ENCODE results near the gene AGMO.

- TF ChIP-seq, protein P1, sequence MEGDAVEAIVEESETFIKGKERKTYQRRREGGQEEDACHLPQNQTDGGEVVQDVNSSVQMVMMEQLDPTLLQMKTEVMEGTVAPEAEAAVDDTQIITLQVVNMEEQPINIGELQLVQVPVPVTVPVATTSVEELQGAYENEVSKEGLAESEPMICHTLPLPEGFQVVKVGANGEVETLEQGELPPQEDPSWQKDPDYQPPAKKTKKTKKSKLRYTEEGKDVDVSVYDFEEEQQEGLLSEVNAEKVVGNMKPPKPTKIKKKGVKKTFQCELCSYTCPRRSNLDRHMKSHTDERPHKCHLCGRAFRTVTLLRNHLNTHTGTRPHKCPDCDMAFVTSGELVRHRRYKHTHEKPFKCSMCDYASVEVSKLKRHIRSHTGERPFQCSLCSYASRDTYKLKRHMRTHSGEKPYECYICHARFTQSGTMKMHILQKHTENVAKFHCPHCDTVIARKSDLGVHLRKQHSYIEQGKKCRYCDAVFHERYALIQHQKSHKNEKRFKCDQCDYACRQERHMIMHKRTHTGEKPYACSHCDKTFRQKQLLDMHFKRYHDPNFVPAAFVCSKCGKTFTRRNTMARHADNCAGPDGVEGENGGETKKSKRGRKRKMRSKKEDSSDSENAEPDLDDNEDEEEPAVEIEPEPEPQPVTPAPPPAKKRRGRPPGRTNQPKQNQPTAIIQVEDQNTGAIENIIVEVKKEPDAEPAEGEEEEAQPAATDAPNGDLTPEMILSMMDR (IDR thresholded peaks at IDR 0.05 in 2 of 3, conservative IDR thresholded peaks at IDR 0.05 in 1 of 3; ENCODE audit: borderline replicate concordance in 1 of 3, insufficient read depth in 1 of 3, low read depth in 2 of 3, low read length in 2 of 3), result no peak
- no peak for TF ChIP-seq EZH2phosphoT487 (IDR thresholded peaks at IDR 0.05; ENCODE audit: borderline replicate concordance)
- no peak for TF ChIP-seq ZNF274 (IDR thresholded peaks at IDR 0.05; ENCODE audit: low read depth, low read length)
- no peak for TF ChIP-seq EZH2 (IDR thresholded peaks at IDR 0.05)
- TF ChIP-seq, protein P2, sequence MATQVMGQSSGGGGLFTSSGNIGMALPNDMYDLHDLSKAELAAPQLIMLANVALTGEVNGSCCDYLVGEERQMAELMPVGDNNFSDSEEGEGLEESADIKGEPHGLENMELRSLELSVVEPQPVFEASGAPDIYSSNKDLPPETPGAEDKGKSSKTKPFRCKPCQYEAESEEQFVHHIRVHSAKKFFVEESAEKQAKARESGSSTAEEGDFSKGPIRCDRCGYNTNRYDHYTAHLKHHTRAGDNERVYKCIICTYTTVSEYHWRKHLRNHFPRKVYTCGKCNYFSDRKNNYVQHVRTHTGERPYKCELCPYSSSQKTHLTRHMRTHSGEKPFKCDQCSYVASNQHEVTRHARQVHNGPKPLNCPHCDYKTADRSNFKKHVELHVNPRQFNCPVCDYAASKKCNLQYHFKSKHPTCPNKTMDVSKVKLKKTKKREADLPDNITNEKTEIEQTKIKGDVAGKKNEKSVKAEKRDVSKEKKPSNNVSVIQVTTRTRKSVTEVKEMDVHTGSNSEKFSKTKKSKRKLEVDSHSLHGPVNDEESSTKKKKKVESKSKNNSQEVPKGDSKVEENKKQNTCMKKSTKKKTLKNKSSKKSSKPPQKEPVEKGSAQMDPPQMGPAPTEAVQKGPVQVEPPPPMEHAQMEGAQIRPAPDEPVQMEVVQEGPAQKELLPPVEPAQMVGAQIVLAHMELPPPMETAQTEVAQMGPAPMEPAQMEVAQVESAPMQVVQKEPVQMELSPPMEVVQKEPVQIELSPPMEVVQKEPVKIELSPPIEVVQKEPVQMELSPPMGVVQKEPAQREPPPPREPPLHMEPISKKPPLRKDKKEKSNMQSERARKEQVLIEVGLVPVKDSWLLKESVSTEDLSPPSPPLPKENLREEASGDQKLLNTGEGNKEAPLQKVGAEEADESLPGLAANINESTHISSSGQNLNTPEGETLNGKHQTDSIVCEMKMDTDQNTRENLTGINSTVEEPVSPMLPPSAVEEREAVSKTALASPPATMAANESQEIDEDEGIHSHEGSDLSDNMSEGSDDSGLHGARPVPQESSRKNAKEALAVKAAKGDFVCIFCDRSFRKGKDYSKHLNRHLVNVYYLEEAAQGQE (IDR thresholded peaks at IDR 0.05; ENCODE audit: low read depth), result no peak
- no peak for TF ChIP-seq POLR2A (IDR thresholded peaks at IDR 0.05; ENCODE audit: borderline replicate concordance, extremely low read depth, insufficient read depth, insufficient read length)
- TF ChIP-seq, protein P3, sequence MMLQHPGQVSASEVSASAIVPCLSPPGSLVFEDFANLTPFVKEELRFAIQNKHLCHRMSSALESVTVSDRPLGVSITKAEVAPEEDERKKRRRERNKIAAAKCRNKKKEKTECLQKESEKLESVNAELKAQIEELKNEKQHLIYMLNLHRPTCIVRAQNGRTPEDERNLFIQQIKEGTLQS (IDR thresholded peaks at IDR 0.05), result no peak
- TF ChIP-seq CEBPB (IDR thresholded peaks at IDR 0.05; ENCODE audit: low read depth), result no peak
- TF ChIP-seq POLR2AphosphoS5 (IDR thresholded peaks at IDR 0.05; ENCODE audit: low read depth, low read length), result no peak
- TF ChIP-seq SIN3A (IDR thresholded peaks at IDR 0.05; ENCODE audit: low read depth), result no peak
- no peak for TF ChIP-seq RAD21 (IDR thresholded peaks at IDR 0.05; ENCODE audit: low read depth)
- TF ChIP-seq JUND (IDR thresholded peaks at IDR 0.05), result no peak
Observed at GRCh38 chr7:15236952-15237351, 324.9 kb downstream of the AGMO start.
